HEK293 (cell line): Measurements from ENCODE around the gene SDHD.

Experiments
- CTCF ChIA-PET: fragments of 350-600 bp; formaldehyde crosslinking; extraction: SDS; loops from one replicate; lab custom pipeline; 2021; ENCODE audit warnings: antibody characterized with exemption; lab: Yijun Ruan, JAX
- POLR2A ChIA-PET: fragments of 300-600 bp; formaldehyde crosslinking; extraction: SDS; loops from one replicate; lab custom pipeline; 2020; ENCODE audit warnings: antibody characterized with exemption, inconsistent platforms; lab: Yijun Ruan, JAX
- H3K27ac ChIP-seq: fragments of 200-500 bp; sonication (Bioruptor generic); 2 replicates; pipeline ENCODE4 v1.5.1; 2014; ENCODE audit warnings: low read depth, low read length, control low read depth, inconsistent platforms; ENCODE audit errors: extremely low read depth
- H3K36me3 ChIP-seq, 2 experiments: fragments of 200-500 bp in 1 of 2; sonication (Bioruptor generic) in 1 of 2; 1 replicate in 1 of 2; 2 replicates in 1 of 2; pipeline ENCODE4 v1.5.1; 2014 to 2017; ENCODE audit warnings: inconsistent platforms in 2 of 2, low read length in 2 of 2; ENCODE audit not compliant: control insufficient read depth in 2 of 2, insufficient read depth in 1 of 2
- H3K4me1 ChIP-seq: fragments of 200-500 bp; sonication (Bioruptor generic); 2 replicates; pipeline ENCODE4 v1.5.1; 2014; ENCODE audit warnings: mild to moderate bottlenecking, low read length, inconsistent platforms; ENCODE audit not compliant: control insufficient read depth, insufficient read depth
- H3K4me3 ChIP-seq: 2 replicates; pipeline ENCODE4 v1.5.1; 2011; ENCODE audit warnings: low read depth, mild to moderate bottlenecking, control low read depth, low read length, moderate library complexity
- H3K9me3 ChIP-seq: fragments of 200-500 bp; sonication (Bioruptor generic); 2 replicates; pipeline ENCODE4 v1.5.1; 2014; ENCODE audit warnings: low read depth, low read length, inconsistent platforms; ENCODE audit not compliant: control insufficient read depth, insufficient read depth
- ATF2 ChIP-seq: fragments of 450-650 bp; formaldehyde crosslinking; IDR thresholded peaks from 2 replicates; pipeline ENCODE4 v1.5.1; 2016; ENCODE audit warnings: missing biosample characterization, missing genetic modification characterization, low read depth
- CTCF ChIP-seq: fragments of 450-650 bp; formaldehyde crosslinking; IDR thresholded peaks from 2 replicates; pipeline ENCODE4 v1.5.1; 2016; ENCODE audit warnings: missing biosample characterization, missing genetic modification characterization
- ZNF10 ChIP-seq: fragments of 450-650 bp; formaldehyde crosslinking; IDR thresholded peaks from 2 replicates; pipeline ENCODE4 v1.5.1; 2017; ENCODE audit warnings: missing biosample characterization, missing genetic modification characterization
- ZNF221 ChIP-seq: fragments of 450-650 bp; formaldehyde crosslinking; IDR thresholded peaks from 2 replicates; pipeline ENCODE4 v1.5.1; 2017; ENCODE audit warnings: missing biosample characterization, missing genetic modification characterization, borderline replicate concordance
- ZNF404 ChIP-seq: fragments of 450-650 bp; formaldehyde crosslinking; IDR thresholded peaks from 2 replicates; pipeline ENCODE4 v1.5.1; 2017; ENCODE audit warnings: missing biosample characterization, missing genetic modification characterization
- ZNF426 ChIP-seq: fragments of 450-650 bp; formaldehyde crosslinking; IDR thresholded peaks from 2 replicates; pipeline ENCODE4 v1.5.1; 2017; ENCODE audit warnings: missing biosample characterization, missing genetic modification characterization, mild to moderate bottlenecking, inconsistent platforms, moderate library complexity
- ZNF501 ChIP-seq: fragments of 450-650 bp; formaldehyde crosslinking; IDR thresholded peaks from 2 replicates; pipeline ENCODE4 v1.5.1; 2016; ENCODE audit warnings: missing biosample characterization, missing genetic modification characterization
- ZNF677 ChIP-seq: fragments of 450-650 bp; IDR thresholded peaks from 2 replicates; pipeline ENCODE4 v1.5.0; 2018; ENCODE audit warnings: missing biosample characterization, mild to moderate bottlenecking, missing genetic modification characterization, moderate library complexity
- TF ChIP-seq, protein P1 (sequence below): fragments of 450-650 bp; formaldehyde crosslinking; IDR thresholded peaks from 2 replicates; pipeline ENCODE4 v1.5.1; 2017; ENCODE audit warnings: missing biosample characterization, missing genetic modification characterization

SDHD gene

DNA sequence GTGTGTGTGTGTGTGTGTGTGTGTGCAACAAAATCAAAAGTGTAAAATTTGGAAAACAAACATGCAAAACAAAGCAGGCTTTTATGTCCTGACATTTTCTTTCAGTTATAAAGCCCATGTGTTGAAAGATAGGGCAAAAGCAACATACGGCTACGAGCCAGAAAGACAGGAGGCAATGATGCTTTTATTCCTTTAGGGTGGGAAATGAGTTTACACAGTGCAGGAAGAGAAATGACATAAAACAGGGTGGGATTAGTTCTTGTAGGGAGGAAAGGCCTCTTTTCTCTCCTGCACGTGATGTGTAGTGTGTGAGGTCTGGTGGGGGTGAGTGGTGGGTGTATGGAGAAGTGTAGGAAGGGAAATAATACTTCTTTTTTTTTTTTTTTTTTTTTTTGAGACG, 47.8 kb downstream of the SDHD start:
- H3K36me3 ChIP-seq: no peaks in the 10 kb centered on the region
- no peaks in the 10 kb centered on the region for H3K4me1 ChIP-seq
- CTCF ChIA-PET: interaction anchor here (0.7 to 1.5 kb wide), 4 partner anchors 18 to 212 kb away, joined by 3 to 6 read pairs (median 4); partner anchors contain the start of gene BCO2
- POLR2A ChIA-PET: no interaction called here
- TF ChIP-seq ZNF404 (tag by site-specific recombination) (no peak), ZNF677 (no peak), ZNF426 (no peak), CTCF (tag by site-specific recombination) (no peak), ZNF10 (no peak), ZNF501 (tag by site-specific recombination) (no peak)
- TF ChIP-seq, protein P1, sequence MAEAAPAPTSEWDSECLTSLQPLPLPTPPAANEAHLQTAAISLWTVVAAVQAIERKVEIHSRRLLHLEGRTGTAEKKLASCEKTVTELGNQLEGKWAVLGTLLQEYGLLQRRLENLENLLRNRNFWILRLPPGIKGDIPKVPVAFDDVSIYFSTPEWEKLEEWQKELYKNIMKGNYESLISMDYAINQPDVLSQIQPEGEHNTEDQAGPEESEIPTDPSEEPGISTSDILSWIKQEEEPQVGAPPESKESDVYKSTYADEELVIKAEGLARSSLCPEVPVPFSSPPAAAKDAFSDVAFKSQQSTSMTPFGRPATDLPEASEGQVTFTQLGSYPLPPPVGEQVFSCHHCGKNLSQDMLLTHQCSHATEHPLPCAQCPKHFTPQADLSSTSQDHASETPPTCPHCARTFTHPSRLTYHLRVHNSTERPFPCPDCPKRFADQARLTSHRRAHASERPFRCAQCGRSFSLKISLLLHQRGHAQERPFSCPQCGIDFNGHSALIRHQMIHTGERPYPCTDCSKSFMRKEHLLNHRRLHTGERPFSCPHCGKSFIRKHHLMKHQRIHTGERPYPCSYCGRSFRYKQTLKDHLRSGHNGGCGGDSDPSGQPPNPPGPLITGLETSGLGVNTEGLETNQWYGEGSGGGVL (tag by site-specific recombination): no peak
- H3K9me3 ChIP-seq: no peaks in the 10 kb centered on the region
- H3K27ac ChIP-seq: no peak overlapping the region
- no peak overlapping the region for H3K4me3 ChIP-seq

DNA sequence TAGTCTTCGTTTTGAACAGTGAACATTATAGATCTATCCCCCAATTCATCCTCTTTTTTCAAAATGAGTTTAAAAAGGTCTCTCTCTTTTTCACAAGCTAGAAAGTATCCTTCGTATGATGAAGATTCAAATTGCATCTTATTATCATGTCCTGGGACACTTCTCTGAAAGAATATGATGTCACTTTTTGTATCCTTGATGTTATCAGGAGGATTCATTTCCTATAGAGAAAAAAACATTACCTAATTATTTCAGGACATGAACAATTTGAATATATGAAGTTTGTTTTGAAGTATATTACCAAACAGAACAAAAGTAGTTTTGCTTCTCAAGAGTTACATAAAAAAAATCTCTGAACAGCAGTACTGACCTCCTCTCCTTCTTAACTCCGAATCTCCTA, 56.9 kb downstream of the SDHD start:
- Histone ChIP-seq H3K4me3 (no peak overlapping the region), H3K4me1 (no peaks in the 10 kb centered on the region), H3K27ac (no peak overlapping the region), H3K9me3 (no peaks in the 10 kb centered on the region), H3K36me3 (no peaks in the 10 kb centered on the region)
- TF ChIP-seq ZNF221 (tag by site-specific recombination): no peak
- 0 out of 2 replicates have a peak, but pooled peaks have one; percentile 56 for TF ChIP-seq ATF2 (tag by site-specific recombination)
- POLR2A ChIA-PET: no interaction called here
- CTCF ChIA-PET: interaction anchor here (0.5 kb wide), 1 partner anchor 20 kb away, joined by 8 read pairs; no protein-coding TSS in a partner anchor
